IPS-11a (cell line): ENCODE data around the gene COQ6.
"Not testable (repeated sequence)": the region's sequence is repeated elsewhere in the genome, so short reads cannot be mapped to it uniquely, and the experiment has no call there.

Experiments used
- H3K4me3 ChIP-seq: one replicate; pipeline ENCODE4 v1.5.1; 2013; ENCODE audit warnings: low read depth, low read length, control low read depth

The COQ6 gene

GRCh38 chr14:73977896-73978295 lies 27.8 kb downstream of the COQ6 start:
- no peak overlapping the region for H3K4me3 ChIP-seq

GRCh38 chr14:73988065-73988464 lies 38.0 kb downstream of the COQ6 start:
- no peak overlapping the region for H3K4me3 ChIP-seq

GRCh38 chr14:73988656-73989055 lies 38.6 kb downstream of the COQ6 start:
- H3K4me3 ChIP-seq = not testable (repeated sequence)

GRCh38 chr14:73991092-73991491 lies 41.0 kb downstream of the COQ6 start:
- H3K4me3 ChIP-seq = no peak overlapping the region

GRCh38 chr14:73994926-73995325 lies 44.8 kb downstream of the COQ6 start:
- not testable (repeated sequence) for H3K4me3 ChIP-seq

- H3K4me3 ChIP-seq = no peak overlapping the region
Observed at GRCh38 chr14:73995977-73996378, 45.9 kb downstream of the COQ6 start.

- H3K4me3 ChIP-seq = no peak overlapping the region
Observed at GRCh38 chr14:73996731-73997107, 46.6 kb downstream of the COQ6 start.

- H3K4me3 ChIP-seq = no peak overlapping the region
Observed at GRCh38 chr14:73997108-73997943, 47.2 kb downstream of the COQ6 start.

- no peak overlapping the region for H3K4me3 ChIP-seq
Observed at GRCh38 chr14:73997944-73998447, 47.9 kb downstream of the COQ6 start.

- H3K4me3 ChIP-seq = no peak overlapping the region
Observed at GRCh38 chr14:73998726-73999125, 48.6 kb downstream of the COQ6 start.

GRCh38 chr14:74005664-74006063 lies 55.6 kb downstream of the COQ6 start:
- H3K4me3 ChIP-seq = not testable (repeated sequence)

- H3K4me3 ChIP-seq = no peak overlapping the region
Observed at GRCh38 chr14:74008843-74009499, 58.9 kb downstream of the COQ6 start.
